Dendritic cell treated with granulocyte-macrophage colony-stimulating factor and Interleukin-4, amounts not matched to agents 40 ng/mL and 50 ng/mL, for 4 days (primary cell): ENCODE measurements around the gene PALB2.

Experiments used
- H3K27ac Mint-ChIP-seq: one replicate; pipeline ENCODE4 v1.8.0; 2022; ENCODE audit warnings: mild to moderate bottlenecking, mixed read lengths
- H3K27me3 Mint-ChIP-seq: one replicate; pipeline ENCODE4 v1.8.0; 2022; ENCODE audit warnings: mild to moderate bottlenecking, mixed read lengths
- H3K36me3 Mint-ChIP-seq: one replicate; pipeline ENCODE4 v1.8.0; 2022; ENCODE audit warnings: low read depth, mixed read lengths
- H3K4me1 Mint-ChIP-seq: one replicate; pipeline ENCODE4 v1.8.0; 2022; ENCODE audit warnings: low read depth, mixed read lengths
- H3K4me3 Mint-ChIP-seq: one replicate; pipeline ENCODE4 v1.8.0; 2022; ENCODE audit warnings: mild to moderate bottlenecking, moderate library complexity, mixed read lengths
- H3K9me3 Mint-ChIP-seq: one replicate; pipeline ENCODE4 v1.8.0; 2022; ENCODE audit warnings: mixed read lengths
- intact Hi-C: fragments of 100-400 bp; cut with micrococcal nuclease; formaldehyde crosslinking; loops from one replicate; pipeline ENCODE4 v1.15.0; 2022

PALB2 gene

GRCh38 chr16:23562505-23562904, 78.6 kb downstream of the PALB2 start:
- H3K9me3 Mint-ChIP-seq, result no peaks in the 10 kb centered on the region
- H3K27me3 Mint-ChIP-seq, result no peaks in the 10 kb centered on the region
- H3K4me3 Mint-ChIP-seq, result no peak overlapping the region
- H3K27ac Mint-ChIP-seq, result no peak overlapping the region
- intact Hi-C loops, result no loop called here
- peaks cover 79% of the 10 kb centered on the region for H3K36me3 Mint-ChIP-seq
- peaks cover 21% of the 10 kb centered on the region for H3K4me1 Mint-ChIP-seq

GRCh38 chr16:23561586-23561985, 79.5 kb downstream of the PALB2 start:
- no peaks in the 10 kb centered on the region for H3K27me3 Mint-ChIP-seq
- H3K27ac Mint-ChIP-seq, result no peak overlapping the region
- peaks cover 77% of the 10 kb centered on the region for H3K36me3 Mint-ChIP-seq
- H3K4me3 Mint-ChIP-seq, result no peak overlapping the region
- intact Hi-C loops, result no loop called here
- no peaks in the 10 kb centered on the region for H3K9me3 Mint-ChIP-seq
- peaks cover 27% of the 10 kb centered on the region for H3K4me1 Mint-ChIP-seq

- H3K4me3 Mint-ChIP-seq, result peak overlapping the region; percentile 92
- no peaks in the 10 kb centered on the region for H3K9me3 Mint-ChIP-seq
- intact Hi-C loops, result loop anchor here (1.0 to 10.0 kb wide), 5 partner anchors 36 to 103 kb away; partner anchors contain the start of genes COG7, DCTN5, NDUFAB1 and PALB2
- peaks cover 49% of the 10 kb centered on the region for H3K36me3 Mint-ChIP-seq
- no peaks in the 10 kb centered on the region for H3K27me3 Mint-ChIP-seq
- peak overlapping the region; percentile 95 for H3K27ac Mint-ChIP-seq
- peaks cover 33% of the 10 kb centered on the region for H3K4me1 Mint-ChIP-seq
These were observed 83.1 kb downstream of the PALB2 start for GRCh38 chr16:23557779-23558702.

GRCh38 chr16:23556881-23557778, 84.0 kb downstream of the PALB2 start, which contains the start of the genes EARS2 and UBFD1:
EARS2 (minus strand) TSS chr16:23557350; CDS start chr16:23557343, 7 bp downstream.
UBFD1 (plus strand) TSS chr16:23557727; CDS start chr16:23557743, 16 bp downstream.
- no peaks in the 10 kb centered on the region for H3K9me3 Mint-ChIP-seq
- no peaks in the 10 kb centered on the region for H3K27me3 Mint-ChIP-seq
- H3K4me3 Mint-ChIP-seq, result peak within 1 kb of the TSS; percentile 92
- peaks cover 33% of the 10 kb centered on the region for H3K4me1 Mint-ChIP-seq
- H3K27ac Mint-ChIP-seq, result peak within 1 kb of the TSS; percentile 95
- peaks cover 49% of the 10 kb centered on the region for H3K36me3 Mint-ChIP-seq
- intact Hi-C loops, result loop anchor here (1.0 to 10.0 kb wide), 5 partner anchors 35 to 102 kb away; partner anchors contain the start of genes COG7, DCTN5, NDUFAB1 and PALB2

GRCh38 chr16:23554536-23554935, 86.6 kb downstream of the PALB2 start:
- H3K27ac Mint-ChIP-seq, result no peak overlapping the region
- H3K4me3 Mint-ChIP-seq, result no peak overlapping the region
- H3K27me3 Mint-ChIP-seq, result no peaks in the 10 kb centered on the region
- H3K9me3 Mint-ChIP-seq, result no peaks in the 10 kb centered on the region
- peaks cover 56% of the 10 kb centered on the region for H3K36me3 Mint-ChIP-seq
- intact Hi-C loops, result loop anchor here (10.0 kb wide), 1 partner anchor 100 kb away; the partner anchor contains the start of gene COG7
- H3K4me1 Mint-ChIP-seq, result peaks cover 26% of the 10 kb centered on the region
